Measurements from ENCODE around the gene MND1.

MND1 gene

DNA sequence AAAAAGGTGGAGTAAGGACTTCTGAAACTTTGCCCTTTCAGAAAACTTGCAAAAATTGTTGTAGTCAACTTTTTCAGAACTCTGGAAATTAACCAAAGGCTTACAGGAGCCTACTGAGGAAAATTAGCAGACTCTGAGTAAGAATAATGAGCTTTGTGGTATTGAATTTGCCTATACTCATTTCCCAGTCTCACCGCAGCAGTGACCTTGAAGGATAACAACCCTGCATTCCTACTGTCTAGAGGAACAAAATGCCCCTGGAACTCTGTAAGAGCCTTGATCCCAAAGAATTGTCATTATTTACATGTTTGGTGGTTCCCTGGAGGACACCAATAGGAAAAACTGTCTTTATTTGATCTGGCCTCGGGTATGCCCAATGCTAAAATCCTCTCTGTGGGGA is 57.9 kb downstream of the MND1 start:
- H2BK120ac ChIP-seq (ENCODE audit: low read depth, low read length), result no peak overlapping the region
- no peak overlapping the region for H3K27ac ChIP-seq (ENCODE audit: low read length, poor library complexity, severe bottlenecking)
- no peak overlapping the region for H2BK5ac ChIP-seq (ENCODE audit: low read depth, low read length, poor library complexity, severe bottlenecking)
- no peak overlapping the region for H3K4me3 ChIP-seq (ENCODE audit: insufficient read depth in 1 of 2, low read depth in 1 of 2, low read length in 2 of 2)
- no peak overlapping the region for H3K9ac ChIP-seq (ENCODE audit: low read length)
- H2BK15ac ChIP-seq (ENCODE audit: low read depth, poor library complexity, severe bottlenecking), result no peak overlapping the region
- peak; percentile 67 for DNase-seq
- H3K4me1 ChIP-seq (ENCODE audit: control insufficient read depth, insufficient read depth, low read depth, low read length), result peaks cover 2% of the 10 kb centered on the region
- H3K36me3 ChIP-seq (ENCODE audit: control insufficient read depth in 1 of 2, insufficient read depth in 2 of 2, low read depth in 1 of 2, low read length in 2 of 2), result no peaks in the 10 kb centered on the region
- H3K9me3 ChIP-seq (ENCODE audit: control insufficient read depth, low read length), result no peaks in the 10 kb centered on the region
- H3K4ac ChIP-seq (ENCODE audit: low read depth in 1 of 2, low read length in 2 of 2), result no peak overlapping the region
- H2BK12ac ChIP-seq (ENCODE audit: low read length in 2 of 2), result no peak overlapping the region
- no peaks in the 10 kb centered on the region for H3K27me3 ChIP-seq (ENCODE audit: control insufficient read depth in 1 of 2, insufficient read depth in 1 of 2, low read length in 2 of 2)
- no peak overlapping the region for H4K91ac ChIP-seq (ENCODE audit: low read length)
- no peak overlapping the region for H2AK5ac ChIP-seq (ENCODE audit: low read length, severe bottlenecking)
- no peaks in the 10 kb centered on the region for H3K79me1 ChIP-seq (replicated peaks; ENCODE audit: low read length, poor library complexity, severe bottlenecking)
- no peak overlapping the region for H3K14ac ChIP-seq (ENCODE audit: low read length in 2 of 2)
- 100% methylated on average over 2 of the region's 2 CpGs for WGBS
- no peak overlapping the region for H3K4me2 ChIP-seq (ENCODE audit: low read length, poor library complexity, severe bottlenecking)
- H4K8ac ChIP-seq (ENCODE audit: low read length), result no peak overlapping the region
- H3K18ac ChIP-seq (ENCODE audit: low read depth in 1 of 2, low read length in 2 of 2), result no peak overlapping the region
- no peak overlapping the region for H2AFZ ChIP-seq (ENCODE audit: low read depth, low read length)
- no peak overlapping the region for H3K23ac ChIP-seq (ENCODE audit: low read length in 2 of 2)

DNA sequence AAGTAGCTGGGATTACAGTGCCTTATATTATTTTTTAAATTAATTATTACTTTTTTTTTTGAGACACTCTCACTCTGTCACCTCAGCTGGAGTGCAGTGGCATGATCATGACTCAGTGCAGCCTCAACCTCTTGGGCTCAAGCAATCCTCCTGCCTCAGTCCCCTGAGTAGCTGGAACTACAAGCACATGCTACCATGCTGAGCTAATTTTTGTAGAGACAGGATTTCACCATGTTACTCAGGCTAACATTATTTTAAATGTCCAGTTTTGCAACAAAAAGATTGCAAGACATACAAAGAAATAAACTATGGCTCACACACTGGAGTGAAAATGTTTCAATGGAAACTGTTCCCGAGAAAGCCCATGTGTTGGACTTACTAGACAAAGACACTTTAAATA is 59.2 kb downstream of the MND1 start:
- Histone ChIP-seq H3K9ac (ENCODE audit: low read length) (no peak overlapping the region), H3K23ac (ENCODE audit: low read length in 2 of 2) (no peak overlapping the region), H3K4ac (ENCODE audit: low read depth in 1 of 2, low read length in 2 of 2) (no peak overlapping the region), H3K9me3 (ENCODE audit: control insufficient read depth, low read length) (no peaks in the 10 kb centered on the region), H2BK5ac (ENCODE audit: low read depth, low read length, poor library complexity, severe bottlenecking) (no peak overlapping the region), H2BK12ac (ENCODE audit: low read length in 2 of 2) (no peak overlapping the region), H2AK5ac (ENCODE audit: low read length, severe bottlenecking) (no peak overlapping the region), H3K27me3 (ENCODE audit: control insufficient read depth in 1 of 2, insufficient read depth in 1 of 2, low read length in 2 of 2) (no peaks in the 10 kb centered on the region), H4K8ac (ENCODE audit: low read length) (no peak overlapping the region), H3K14ac (ENCODE audit: low read length in 2 of 2) (no peak overlapping the region), H3K18ac (ENCODE audit: low read depth in 1 of 2, low read length in 2 of 2) (no peak overlapping the region), H3K79me1 (replicated peaks; ENCODE audit: low read length, poor library complexity, severe bottlenecking) (no peaks in the 10 kb centered on the region), H3K4me2 (ENCODE audit: low read length, poor library complexity, severe bottlenecking) (no peak overlapping the region), H2BK120ac (ENCODE audit: low read depth, low read length) (no peak overlapping the region), H3K36me3 (ENCODE audit: control insufficient read depth in 1 of 2, insufficient read depth in 2 of 2, low read depth in 1 of 2, low read length in 2 of 2) (no peaks in the 10 kb centered on the region), H2BK15ac (ENCODE audit: low read depth, poor library complexity, severe bottlenecking) (no peak overlapping the region), H4K91ac (ENCODE audit: low read length) (no peak overlapping the region), H3K27ac (ENCODE audit: low read length, poor library complexity, severe bottlenecking) (no peak overlapping the region), H2AFZ (ENCODE audit: low read depth, low read length) (no peak overlapping the region), H3K4me1 (ENCODE audit: control insufficient read depth, insufficient read depth, low read depth, low read length) (peaks cover 2% of the 10 kb centered on the region), H3K4me3 (ENCODE audit: insufficient read depth in 1 of 2, low read depth in 1 of 2, low read length in 2 of 2) (no peak overlapping the region)
- no CpG with 5 or more reads among the region's 1 CpG for WGBS
- peak; percentile 43 for DNase-seq

DNA sequence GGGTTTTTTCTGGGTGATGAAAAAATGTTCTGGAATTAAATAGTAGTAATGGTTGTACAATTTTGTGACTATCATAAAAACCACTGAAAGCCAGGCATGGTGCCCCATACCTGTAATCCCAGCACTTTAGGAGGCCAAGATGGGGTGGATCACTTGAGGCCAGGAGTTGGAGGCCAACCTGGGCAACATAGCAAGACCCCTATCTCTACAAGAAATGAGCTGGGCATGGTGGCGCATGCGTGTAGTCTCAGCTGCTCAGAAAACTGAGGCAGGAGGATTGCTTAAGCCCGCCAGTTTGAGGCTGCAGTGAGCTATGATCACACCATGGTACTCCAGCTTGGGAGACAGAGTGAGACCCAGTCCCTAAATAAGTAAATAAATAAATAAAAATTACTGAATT is 63.4 kb downstream of the MND1 start:
- Histone ChIP-seq H3K79me1 (replicated peaks; ENCODE audit: low read length, poor library complexity, severe bottlenecking) (no peaks in the 10 kb centered on the region), H3K4me2 (ENCODE audit: low read length, poor library complexity, severe bottlenecking) (no peak overlapping the region), H2BK5ac (ENCODE audit: low read depth, low read length, poor library complexity, severe bottlenecking) (no peak overlapping the region), H2AFZ (ENCODE audit: low read depth, low read length) (no peak overlapping the region), H3K9ac (ENCODE audit: low read length) (no peak overlapping the region), H3K9me3 (ENCODE audit: control insufficient read depth, low read length) (no peaks in the 10 kb centered on the region), H3K14ac (ENCODE audit: low read length in 2 of 2) (no peak overlapping the region), H3K36me3 (ENCODE audit: control insufficient read depth in 1 of 2, insufficient read depth in 2 of 2, low read depth in 1 of 2, low read length in 2 of 2) (no peaks in the 10 kb centered on the region), H3K23ac (ENCODE audit: low read length in 2 of 2) (no peak overlapping the region), H3K18ac (ENCODE audit: low read depth in 1 of 2, low read length in 2 of 2) (no peak overlapping the region), H3K4me1 (ENCODE audit: control insufficient read depth, insufficient read depth, low read depth, low read length) (peaks cover 1% of the 10 kb centered on the region), H4K91ac (ENCODE audit: low read length) (no peak overlapping the region), H4K8ac (ENCODE audit: low read length) (no peak overlapping the region), H3K4ac (ENCODE audit: low read depth in 1 of 2, low read length in 2 of 2) (no peak overlapping the region), H3K27ac (ENCODE audit: low read length, poor library complexity, severe bottlenecking) (no peak overlapping the region), H2BK15ac (ENCODE audit: low read depth, poor library complexity, severe bottlenecking) (peak overlapping the region; percentile 29), H2AK5ac (ENCODE audit: low read length, severe bottlenecking) (no peak overlapping the region), H2BK12ac (ENCODE audit: low read length in 2 of 2) (no peak overlapping the region), H2BK120ac (ENCODE audit: low read depth, low read length) (no peak overlapping the region), H3K27me3 (ENCODE audit: control insufficient read depth in 1 of 2, insufficient read depth in 1 of 2, low read length in 2 of 2) (no peaks in the 10 kb centered on the region), H3K4me3 (ENCODE audit: insufficient read depth in 1 of 2, low read depth in 1 of 2, low read length in 2 of 2) (no peak overlapping the region)
- WGBS, result 100% methylated on average over 3 of the region's 3 CpGs
- DNase-seq, result no peak

DNA sequence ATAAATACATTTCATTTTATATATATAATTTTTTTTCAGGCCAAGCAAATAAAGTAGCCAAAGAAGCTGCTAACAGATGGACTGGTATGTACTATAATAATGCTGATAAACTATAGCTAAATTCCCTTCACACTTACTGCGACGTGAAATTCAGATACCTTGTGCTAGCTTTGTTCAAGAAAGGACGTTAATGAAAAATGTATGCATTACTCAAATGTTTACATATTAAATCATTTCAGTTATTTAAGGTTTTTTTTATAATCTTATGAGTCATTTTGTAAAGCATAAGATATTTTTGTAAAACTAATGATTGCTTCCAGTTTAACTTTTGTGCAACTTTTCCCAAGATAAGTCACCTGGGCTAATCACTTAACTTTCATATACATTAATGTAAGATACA is 64.4 kb downstream of the MND1 start:
- Histone ChIP-seq H4K91ac (ENCODE audit: low read length) (no peak overlapping the region), H3K9me3 (ENCODE audit: control insufficient read depth, low read length) (no peaks in the 10 kb centered on the region), H3K27ac (ENCODE audit: low read length, poor library complexity, severe bottlenecking) (no peak overlapping the region), H3K18ac (ENCODE audit: low read depth in 1 of 2, low read length in 2 of 2) (no peak overlapping the region), H3K23ac (ENCODE audit: low read length in 2 of 2) (no peak overlapping the region), H3K4me2 (ENCODE audit: low read length, poor library complexity, severe bottlenecking) (no peak overlapping the region), H4K8ac (ENCODE audit: low read length) (no peak overlapping the region), H3K4me3 (ENCODE audit: insufficient read depth in 1 of 2, low read depth in 1 of 2, low read length in 2 of 2) (no peak overlapping the region), H2BK12ac (ENCODE audit: low read length in 2 of 2) (no peak overlapping the region), H3K14ac (ENCODE audit: low read length in 2 of 2) (no peak overlapping the region), H3K79me1 (replicated peaks; ENCODE audit: low read length, poor library complexity, severe bottlenecking) (no peaks in the 10 kb centered on the region), H2BK120ac (ENCODE audit: low read depth, low read length) (no peak overlapping the region), H3K27me3 (ENCODE audit: control insufficient read depth in 1 of 2, insufficient read depth in 1 of 2, low read length in 2 of 2) (no peaks in the 10 kb centered on the region), H3K4ac (ENCODE audit: low read depth in 1 of 2, low read length in 2 of 2) (no peak overlapping the region), H2AFZ (ENCODE audit: low read depth, low read length) (no peak overlapping the region), H3K36me3 (ENCODE audit: control insufficient read depth in 1 of 2, insufficient read depth in 2 of 2, low read depth in 1 of 2, low read length in 2 of 2) (no peaks in the 10 kb centered on the region), H2AK5ac (ENCODE audit: low read length, severe bottlenecking) (no peak overlapping the region), H2BK5ac (ENCODE audit: low read depth, low read length, poor library complexity, severe bottlenecking) (no peak overlapping the region), H3K4me1 (ENCODE audit: control insufficient read depth, insufficient read depth, low read depth, low read length) (peaks cover 1% of the 10 kb centered on the region), H3K9ac (ENCODE audit: low read length) (no peak overlapping the region), H2BK15ac (ENCODE audit: low read depth, poor library complexity, severe bottlenecking) (no peak overlapping the region)
- no CpG with 5 or more reads among the region's 3 CpGs for WGBS
- DNase-seq, result no peak
